K562 (cell line): ENCODE measurements around the gene DGLUCY.

Experiments
- KLF6 ChIP-seq: fragments of 250-450 bp; sonication (Bioruptor Pico); IDR thresholded peaks from 2 replicates; pipeline ENCODE4 v1.4.0; 2020; ENCODE audit warnings: mild to moderate bottlenecking, moderate library complexity, borderline replicate concordance
- REST ChIP-seq, 2 experiments: fragments of 450-650 bp; formaldehyde crosslinking in 1 of 2; IDR thresholded peaks; 2 replicates each; pipeline versions ENCODE4 v1.4.0 to v1.6.1; 2014 to 2020; ENCODE audit warnings: mild to moderate bottlenecking in 2 of 2, borderline replicate concordance in 1 of 2, low read depth in 1 of 2

- TF ChIP-seq KLF6 (CRISPR knock-in tag) = no peak
- no peak for TF ChIP-seq REST (IDR thresholded peaks at IDR 0.05; ENCODE audit: borderline replicate concordance)
- TF ChIP-seq REST (CRISPR knock-in tag; IDR thresholded peaks at IDR 0.05; ENCODE audit: low read depth) = no peak
These were observed 90.8 kb downstream of the DGLUCY start for GRCh38 chr14:91204657-91205056.
